AG04450 (cell line): ENCODE results near the gene FAM13A. TPM values are rescaled to one million over a fixed set of nuclear protein-coding genes. Genes with fewer than 3 reads are reported as not detected.

Experiments
- CTCF ChIA-PET: fragments of 300-600, 350-600 bp; formaldehyde crosslinking; extraction: SDS; loops from one replicate; lab custom pipeline; 2022; ENCODE audit warnings: antibody characterized with exemption, inconsistent platforms; lab: Charles Lee
- POLR2A ChIA-PET: fragments of 350-600 bp; formaldehyde crosslinking; extraction: SDS; loops from one replicate; lab custom pipeline; 2021; ENCODE audit warnings: antibody characterized with exemption, inconsistent platforms; lab: Yijun Ruan, JAX
- DNase-seq: peaks from one replicate; pipeline ENCODE4 v3.0.0-alpha.2; 2011; ENCODE audit warnings: low read depth, low spot score
- H3K27ac ChIP-seq: one replicate; pipeline ENCODE4 v1.5.1; 2012; ENCODE audit warnings: low read depth, low read length, control low read depth
- H3K27me3 ChIP-seq: one replicate; pipeline ENCODE4 v1.6.0; 2012; ENCODE audit warnings: low read length; ENCODE audit not compliant: control insufficient read depth, insufficient read depth
- H3K4me3 ChIP-seq: 2 replicates; pipeline ENCODE4 v1.5.1; 2011; ENCODE audit warnings: mild to moderate bottlenecking, low read depth, low read length, control low read depth
- H3K9me3 ChIP-seq: 2 replicates; pipeline ENCODE4 v1.5.1; 2012; ENCODE audit warnings: low read length; ENCODE audit not compliant: control insufficient read depth, insufficient read depth
- polyA plus RNA-seq: library from polyadenylated mRNA; depleted of rRNA; stranded (reverse); fragments of >200 nt; gene quantifications from 2 replicates; pipeline ENCODE4 v1.2.3, GENCODE V29; 2011
- TF ChIP-seq, protein P1 (sequence below): IDR thresholded peaks from 2 replicates; pipeline ENCODE4 v1.5.1; 2011; ENCODE audit warnings: low read depth, low read length, control low read depth, inconsistent platforms

FAM13A gene
- polyA plus RNA-seq, 1 experiment, result 27.6 TPM

DNA sequence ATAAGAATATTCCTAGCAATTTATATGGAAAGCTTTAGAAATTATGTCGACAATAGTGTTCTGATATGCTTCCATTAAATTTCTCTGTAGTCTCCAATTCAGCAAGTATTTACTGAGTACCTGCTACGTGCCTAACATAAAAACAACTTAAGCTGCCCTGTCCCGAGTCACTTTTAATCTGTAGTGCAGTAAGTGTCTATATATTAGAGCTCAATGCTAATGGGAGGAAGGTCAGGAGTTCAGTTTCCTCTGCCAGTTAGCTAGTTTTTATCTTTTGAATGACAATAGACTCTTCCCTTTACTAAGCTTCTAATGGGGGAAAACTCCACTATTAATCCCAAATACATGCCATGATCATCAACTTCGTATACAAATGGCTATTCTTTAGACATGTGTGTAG, 240.6 kb downstream of the FAM13A start:
- Histone ChIP-seq H3K4me3 (no peak overlapping the region), H3K27ac (no peak overlapping the region), H3K9me3 (no peaks in the 10 kb centered on the region), H3K27me3 (no peaks in the 10 kb centered on the region)
- DNase-seq, result no peak
- TF ChIP-seq, protein P1, sequence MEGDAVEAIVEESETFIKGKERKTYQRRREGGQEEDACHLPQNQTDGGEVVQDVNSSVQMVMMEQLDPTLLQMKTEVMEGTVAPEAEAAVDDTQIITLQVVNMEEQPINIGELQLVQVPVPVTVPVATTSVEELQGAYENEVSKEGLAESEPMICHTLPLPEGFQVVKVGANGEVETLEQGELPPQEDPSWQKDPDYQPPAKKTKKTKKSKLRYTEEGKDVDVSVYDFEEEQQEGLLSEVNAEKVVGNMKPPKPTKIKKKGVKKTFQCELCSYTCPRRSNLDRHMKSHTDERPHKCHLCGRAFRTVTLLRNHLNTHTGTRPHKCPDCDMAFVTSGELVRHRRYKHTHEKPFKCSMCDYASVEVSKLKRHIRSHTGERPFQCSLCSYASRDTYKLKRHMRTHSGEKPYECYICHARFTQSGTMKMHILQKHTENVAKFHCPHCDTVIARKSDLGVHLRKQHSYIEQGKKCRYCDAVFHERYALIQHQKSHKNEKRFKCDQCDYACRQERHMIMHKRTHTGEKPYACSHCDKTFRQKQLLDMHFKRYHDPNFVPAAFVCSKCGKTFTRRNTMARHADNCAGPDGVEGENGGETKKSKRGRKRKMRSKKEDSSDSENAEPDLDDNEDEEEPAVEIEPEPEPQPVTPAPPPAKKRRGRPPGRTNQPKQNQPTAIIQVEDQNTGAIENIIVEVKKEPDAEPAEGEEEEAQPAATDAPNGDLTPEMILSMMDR, result no peak
- CTCF ChIA-PET, result interaction anchor here (0.7 to 6.3 kb wide), 3 partner anchors 110 to 207 kb away, joined by 3 to 163 read pairs (median 3); no protein-coding TSS in a partner anchor
- POLR2A ChIA-PET, result no interaction called here

DNA sequence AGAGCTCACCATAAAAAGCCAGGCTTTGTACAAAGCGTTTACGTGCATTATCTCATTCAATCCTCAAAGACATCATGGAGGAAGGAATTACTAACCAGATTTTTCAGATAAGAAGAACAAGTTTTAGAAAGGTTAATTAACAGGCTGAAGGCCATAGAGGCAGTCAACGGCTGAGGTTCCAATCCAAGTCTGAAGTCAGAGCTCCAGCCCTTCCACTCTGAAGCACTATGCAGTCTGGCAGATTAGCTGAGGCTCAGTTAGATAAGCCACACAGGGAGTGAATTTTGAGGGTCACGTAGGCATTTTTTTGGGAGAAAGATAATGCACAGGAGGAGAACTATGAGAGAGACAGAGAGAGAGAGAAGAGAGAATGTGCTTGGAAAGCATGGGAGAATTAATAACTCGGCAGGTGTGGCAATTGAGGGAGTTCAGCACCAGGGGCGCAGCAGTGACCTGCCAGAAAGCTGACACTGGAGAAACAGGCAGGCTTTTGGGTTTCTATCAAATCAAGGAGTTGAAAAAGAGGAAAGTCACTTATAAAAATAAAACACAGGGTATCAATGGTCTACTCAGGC, 242.9 kb downstream of the FAM13A start:
- ChIA-PET CTCF (interaction anchor here (1.0 kb wide), 1 partner anchor 209 kb away, joined by 3 read pairs; no protein-coding TSS in a partner anchor), POLR2A (no interaction called here)
- no peak for DNase-seq
- Histone ChIP-seq H3K4me3 (no peak overlapping the region), H3K27me3 (no peaks in the 10 kb centered on the region), H3K9me3 (no peaks in the 10 kb centered on the region), H3K27ac (no peak overlapping the region)
- TF ChIP-seq, protein P1, result no peak

DNA sequence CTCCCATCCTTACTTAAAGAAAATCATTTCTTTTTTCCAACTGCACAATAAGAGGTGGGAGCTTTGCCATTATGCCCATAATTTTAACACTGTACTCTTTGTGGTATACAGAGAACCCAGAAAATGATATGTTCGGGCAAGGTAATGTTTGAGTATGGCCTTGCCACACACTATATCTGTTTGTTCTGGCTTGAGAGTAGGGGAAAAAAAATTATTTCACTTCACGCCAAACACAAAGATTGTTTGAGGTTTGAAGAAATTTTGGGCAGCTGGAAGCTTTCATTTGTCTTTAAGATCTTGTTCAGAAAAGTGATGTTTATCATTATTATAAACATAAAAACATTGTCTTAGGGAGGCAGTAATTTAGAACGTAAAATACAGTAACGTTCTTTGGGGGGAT, 244.0 kb downstream of the FAM13A start:
- Histone ChIP-seq H3K4me3 (no peak overlapping the region), H3K27me3 (no peaks in the 10 kb centered on the region), H3K9me3 (no peaks in the 10 kb centered on the region), H3K27ac (no peak overlapping the region)
- no peak for DNase-seq
- TF ChIP-seq, protein P1, result no peak
- ChIA-PET POLR2A (no interaction called here), CTCF (interaction anchor here (0.7 to 1.1 kb wide), 2 partner anchors 107 to 210 kb away, joined by 3 read pairs; no protein-coding TSS in a partner anchor)

DNA sequence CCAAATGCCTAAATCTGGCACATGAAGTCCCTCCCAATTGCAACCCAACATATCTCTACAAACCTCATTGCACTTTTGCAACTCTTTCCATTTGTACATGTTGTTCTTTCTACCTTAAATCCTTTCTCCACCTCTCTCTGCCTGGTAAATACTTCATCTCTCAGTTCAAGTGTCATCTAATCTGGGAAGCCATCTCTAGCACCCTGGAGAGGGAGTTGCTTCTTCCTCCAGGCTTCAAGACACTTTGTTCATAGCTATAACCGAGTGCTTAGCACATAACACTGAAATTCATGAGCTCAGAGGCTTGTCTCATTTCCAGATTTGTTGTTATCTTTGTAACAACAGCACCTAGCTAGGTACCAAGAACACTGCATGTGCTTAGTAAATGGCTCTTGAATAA, 244.6 kb downstream of the FAM13A start:
- ChIA-PET POLR2A (no interaction called here), CTCF (interaction anchor here (0.7 to 1.1 kb wide), 2 partner anchors 106 to 210 kb away, joined by 3 read pairs; no protein-coding TSS in a partner anchor)
- TF ChIP-seq, protein P1, result no peak
- no peaks in the 10 kb centered on the region for H3K27me3 ChIP-seq
- no peak overlapping the region for H3K27ac ChIP-seq
- no peaks in the 10 kb centered on the region for H3K9me3 ChIP-seq
- no peak overlapping the region for H3K4me3 ChIP-seq
- no peak for DNase-seq

DNA sequence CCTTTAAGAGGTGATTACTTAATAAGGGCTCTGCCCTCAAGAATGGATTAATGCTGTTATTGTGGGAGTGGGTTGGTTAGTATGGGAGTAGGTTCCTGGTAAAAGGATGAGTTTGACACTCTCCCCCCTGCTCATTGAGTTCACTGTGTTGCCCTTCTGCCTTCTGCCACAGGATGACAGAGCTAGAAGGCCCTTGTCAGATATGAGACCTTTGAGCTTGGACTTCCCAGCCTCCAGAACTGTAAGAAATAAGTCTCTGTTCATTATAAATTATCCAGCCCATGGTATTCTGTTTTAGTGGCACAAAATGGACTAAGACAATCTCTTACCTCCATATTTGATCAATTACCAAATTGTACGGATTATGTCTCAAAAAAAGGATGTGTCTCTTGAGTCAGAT, 245.1 kb downstream of the FAM13A start:
- Histone ChIP-seq H3K4me3 (no peak overlapping the region), H3K27ac (no peak overlapping the region), H3K27me3 (no peaks in the 10 kb centered on the region), H3K9me3 (no peaks in the 10 kb centered on the region)
- CTCF ChIA-PET, result interaction anchor here (1.1 kb wide), 1 partner anchor 211 kb away, joined by 3 read pairs; no protein-coding TSS in a partner anchor
- TF ChIP-seq, protein P1, result no peak
- POLR2A ChIA-PET, result no interaction called here
- no peak for DNase-seq
